Type B pancreatic cell (in vitro differentiated cells): ENCODE data around the gene MRPS6. TPM values are rescaled to one million over a fixed set of nuclear protein-coding genes. Genes with fewer than 3 reads are reported as not detected.

ENCODE experiments used
- DNase-seq: peaks from one replicate; pipeline ENCODE4 v3.0.0; 2021; ENCODE audit warnings: mixed read lengths; ENCODE audit not compliant: unreplicated experiment; ENCODE audit errors: extremely low spot score
- H3K27ac Mint-ChIP-seq: 2 replicates; pipeline ENCODE4 v1.8.0; 2021; ENCODE audit warnings: mild to moderate bottlenecking, mixed read lengths
- H3K27me3 Mint-ChIP-seq: 2 replicates; pipeline ENCODE4 v1.8.0; 2021; ENCODE audit warnings: mixed read lengths
- H3K36me3 Mint-ChIP-seq: 2 replicates; pipeline ENCODE4 v1.8.0; 2021; ENCODE audit warnings: mixed read lengths
- H3K4me1 Mint-ChIP-seq: one replicate; pipeline ENCODE4 v1.8.0; 2021; ENCODE audit warnings: mixed read lengths; ENCODE audit not compliant: unreplicated experiment
- H3K4me3 Mint-ChIP-seq: 2 replicates; pipeline ENCODE4 v1.8.0; 2021; ENCODE audit warnings: mild to moderate bottlenecking, mixed read lengths
- H3K9me3 Mint-ChIP-seq: 2 replicates; pipeline ENCODE4 v1.8.0; 2021; ENCODE audit warnings: mixed read lengths
- CTCF ChIP-seq: fragments of 200-600 bp; sonication (generic); conservative IDR thresholded peaks from 2 replicates; pipeline ENCODE4 v1.5.0; 2021; ENCODE audit warnings: antibody characterized with exemption, mild to moderate bottlenecking
- total RNA-seq: library from RNA; stranded (reverse); gene quantifications from 2 replicates; pipeline ENCODE4 v1.2.1, GENCODE V29; 2021; ENCODE audit warnings: low replicate concordance

The MRPS6 gene
- total RNA-seq, 1 donor from 2014 or later: 74.8 TPM

GRCh38 chr21:34042735-34043134, 30.6 kb upstream of the MRPS6 start:
- Mint-ChIP-seq H3K27me3 (no peaks in the 10 kb centered on the region), H3K36me3 (no peaks in the 10 kb centered on the region), H3K27ac (no peak overlapping the region), H3K9me3 (no peaks in the 10 kb centered on the region), H3K4me1 (no peaks in the 10 kb centered on the region), H3K4me3 (no peak overlapping the region)
- TF ChIP-seq CTCF: no peak
- no peak for DNase-seq

GRCh38 chr21:34043333-34043732, 30.0 kb upstream of the MRPS6 start:
- Mint-ChIP-seq H3K4me1 (no peaks in the 10 kb centered on the region), H3K27ac (no peak overlapping the region), H3K4me3 (no peak overlapping the region), H3K27me3 (no peaks in the 10 kb centered on the region), H3K9me3 (no peaks in the 10 kb centered on the region), H3K36me3 (no peaks in the 10 kb centered on the region)
- no peak for DNase-seq
- TF ChIP-seq CTCF: no peak

- no peak for TF ChIP-seq CTCF
- Mint-ChIP-seq H3K9me3 (no peaks in the 10 kb centered on the region), H3K27ac (no peak overlapping the region), H3K4me1 (no peaks in the 10 kb centered on the region), H3K4me3 (no peak overlapping the region), H3K27me3 (no peaks in the 10 kb centered on the region), H3K36me3 (no peaks in the 10 kb centered on the region)
- DNase-seq: no peak
Observed at GRCh38 chr21:34046917-34047316, 26.5 kb upstream of the MRPS6 start.

GRCh38 chr21:34047835-34048234, 25.5 kb upstream of the MRPS6 start:
- H3K4me1 Mint-ChIP-seq: no peaks in the 10 kb centered on the region
- no peak for TF ChIP-seq CTCF
- H3K27me3 Mint-ChIP-seq: no peaks in the 10 kb centered on the region
- no peaks in the 10 kb centered on the region for H3K36me3 Mint-ChIP-seq
- no peak for DNase-seq
- H3K4me3 Mint-ChIP-seq: no peak overlapping the region
- H3K27ac Mint-ChIP-seq: no peak overlapping the region
- no peaks in the 10 kb centered on the region for H3K9me3 Mint-ChIP-seq

GRCh38 chr21:34052171-34052570, 21.2 kb upstream of the MRPS6 start:
- no peak for TF ChIP-seq CTCF
- H3K4me1 Mint-ChIP-seq: no peaks in the 10 kb centered on the region
- no peak overlapping the region for H3K4me3 Mint-ChIP-seq
- H3K27ac Mint-ChIP-seq: no peak overlapping the region
- no peaks in the 10 kb centered on the region for H3K27me3 Mint-ChIP-seq
- DNase-seq: no peak
- no peaks in the 10 kb centered on the region for H3K36me3 Mint-ChIP-seq
- no peaks in the 10 kb centered on the region for H3K9me3 Mint-ChIP-seq

- no peaks in the 10 kb centered on the region for H3K9me3 Mint-ChIP-seq
- no peaks in the 10 kb centered on the region for H3K27me3 Mint-ChIP-seq
- no peak for DNase-seq
- H3K4me1 Mint-ChIP-seq: no peaks in the 10 kb centered on the region
- H3K27ac Mint-ChIP-seq: no peak overlapping the region
- no peak overlapping the region for H3K4me3 Mint-ChIP-seq
- H3K36me3 Mint-ChIP-seq: no peaks in the 10 kb centered on the region
- no peak for TF ChIP-seq CTCF
Observed at GRCh38 chr21:34054259-34054658, 19.1 kb upstream of the MRPS6 start.
